ENCODE results near the gene LRRC10B.
"Not testable (repeated sequence)": the region's sequence is repeated elsewhere in the genome, so short reads cannot be mapped to it uniquely, and the experiment has no call there.

LRRC10B gene

DNA sequence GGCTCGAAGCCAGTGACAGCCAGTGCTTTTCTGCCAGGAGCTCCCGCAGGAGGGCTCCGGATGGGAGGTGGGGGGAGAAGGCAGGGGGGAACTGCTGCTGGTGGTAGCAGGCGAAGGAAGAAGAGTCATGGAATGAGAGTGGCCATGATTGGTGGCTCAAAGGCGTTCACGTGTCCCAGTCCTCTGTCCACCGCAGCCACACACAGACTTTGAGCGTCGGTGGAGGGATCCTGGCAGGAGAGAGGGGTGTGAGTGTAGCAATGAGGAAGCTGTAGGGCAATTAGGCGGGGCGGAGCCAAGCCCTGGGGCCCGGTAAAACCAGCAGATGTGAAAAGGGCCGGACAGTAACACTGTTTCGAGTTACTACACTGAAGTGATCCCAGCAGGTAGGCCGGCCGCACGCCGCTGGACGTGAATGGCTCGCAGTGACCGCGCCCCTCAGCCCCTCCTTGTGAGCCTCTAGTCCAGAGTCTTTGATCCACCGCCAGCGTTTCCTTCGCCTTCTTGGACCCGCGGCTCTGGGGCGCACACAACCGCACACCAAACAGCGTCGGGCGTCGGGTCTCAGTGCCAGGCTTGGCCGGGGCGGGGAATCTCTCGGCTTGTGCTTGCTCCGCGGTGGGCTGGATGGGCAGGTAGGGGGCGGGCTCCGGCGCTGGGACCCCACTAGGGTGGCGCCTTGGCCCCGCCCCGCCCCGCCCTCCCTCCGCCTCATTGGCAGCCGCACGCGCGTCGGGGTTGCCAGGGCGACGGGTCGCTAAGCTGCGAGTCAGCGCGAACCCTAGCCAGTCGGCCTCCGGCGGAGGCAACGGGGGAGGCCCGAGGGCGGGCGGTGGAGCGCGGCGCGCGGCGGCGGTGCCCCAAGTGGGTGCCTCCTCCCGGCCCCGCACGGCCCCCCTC lies at the start of gene LRRC10B:
TSS of gene LRRC10B (plus strand) at position 788 of the 900 bp plus-strand sequence. CDS start 250 bp downstream, outside the sequence.
- DNase-seq (ENCODE audit: low read depth), result peak; percentile 19

DNA sequence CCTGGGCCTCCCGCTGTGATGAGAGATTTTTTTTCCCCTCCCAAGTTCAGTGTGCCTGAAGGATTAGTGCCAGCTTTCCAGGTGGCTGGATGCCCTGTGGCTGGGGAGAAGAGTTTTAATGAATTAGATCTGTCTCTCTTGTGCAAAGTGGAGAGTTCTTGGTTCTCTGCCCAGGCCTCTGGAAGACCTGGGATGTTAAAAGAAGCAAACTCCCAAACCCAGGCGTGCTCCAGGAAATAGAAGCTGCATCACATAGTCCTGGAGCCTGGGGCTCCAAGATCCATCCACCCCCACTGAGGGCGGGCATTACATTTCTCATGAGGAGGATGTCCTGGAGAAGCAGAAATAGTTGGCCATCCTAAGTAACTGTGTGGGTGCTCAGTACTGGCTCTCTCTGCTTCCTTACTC lies 48.1 kb upstream of the LRRC10B start:
- peak; percentile 45 for DNase-seq (ENCODE audit: low read depth)

DNA sequence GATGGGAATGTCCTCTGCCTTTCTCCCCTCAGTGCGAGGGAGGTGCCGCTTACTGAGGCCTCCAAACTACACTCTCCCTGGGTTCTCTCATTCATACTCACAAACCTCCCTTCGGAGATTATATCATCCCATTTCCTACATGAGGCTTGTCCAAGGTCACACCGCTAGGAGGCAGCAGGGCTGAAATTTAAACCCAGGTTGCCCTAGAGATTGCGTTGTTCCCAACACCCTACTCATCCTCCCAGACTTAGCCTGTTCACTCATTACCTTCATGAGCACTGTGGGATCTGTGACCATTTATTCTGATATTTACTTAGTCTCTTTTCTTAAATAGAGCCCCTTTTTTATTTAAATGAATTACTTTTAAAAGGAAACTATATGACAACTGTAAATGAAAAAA lies 47.6 kb upstream of the LRRC10B start:
- DNase-seq (ENCODE audit: low read depth), result no peak

DNA sequence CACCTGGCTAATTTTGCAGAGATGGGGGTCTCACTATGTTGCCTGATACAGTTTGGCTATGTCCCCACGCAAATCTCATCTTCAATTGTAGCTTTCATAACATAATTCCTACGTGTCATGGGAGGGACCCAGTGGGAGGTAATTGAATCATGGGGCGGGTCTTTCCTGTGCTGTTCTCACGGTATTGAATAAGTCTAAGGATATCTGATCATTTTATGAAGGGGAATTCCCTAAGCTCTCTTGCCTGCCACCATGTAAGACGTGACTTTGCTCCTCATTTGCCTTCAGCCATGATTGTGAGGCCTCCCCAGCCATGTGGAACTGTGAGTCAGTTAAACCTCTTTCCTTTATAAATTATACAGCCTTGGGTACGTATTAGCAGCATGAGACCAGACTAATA lies 40.9 kb upstream of the LRRC10B start:
- DNase-seq (ENCODE audit: low read depth), result not testable (repeated sequence)

DNA sequence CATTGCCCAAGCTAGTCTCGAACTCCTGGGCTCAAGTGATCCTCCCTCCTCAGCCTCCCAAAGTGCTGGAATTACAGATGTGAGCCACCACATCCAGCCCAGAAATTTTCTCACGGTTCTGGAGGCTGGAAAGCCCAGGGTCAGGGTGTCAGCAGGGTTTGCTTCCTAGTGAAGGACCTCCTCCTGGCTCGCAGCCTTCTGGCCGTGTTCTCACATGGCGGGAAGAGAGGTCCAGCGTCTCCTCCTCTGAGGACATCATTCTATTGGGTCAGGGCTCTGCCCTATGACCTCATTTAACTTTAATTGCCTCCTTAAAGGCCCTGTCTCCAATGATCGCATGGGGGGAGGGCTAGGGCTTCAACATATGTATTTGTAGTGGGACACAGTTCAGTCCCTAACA lies 40.5 kb upstream of the LRRC10B start:
- no peak for DNase-seq (ENCODE audit: low read depth)

DNA sequence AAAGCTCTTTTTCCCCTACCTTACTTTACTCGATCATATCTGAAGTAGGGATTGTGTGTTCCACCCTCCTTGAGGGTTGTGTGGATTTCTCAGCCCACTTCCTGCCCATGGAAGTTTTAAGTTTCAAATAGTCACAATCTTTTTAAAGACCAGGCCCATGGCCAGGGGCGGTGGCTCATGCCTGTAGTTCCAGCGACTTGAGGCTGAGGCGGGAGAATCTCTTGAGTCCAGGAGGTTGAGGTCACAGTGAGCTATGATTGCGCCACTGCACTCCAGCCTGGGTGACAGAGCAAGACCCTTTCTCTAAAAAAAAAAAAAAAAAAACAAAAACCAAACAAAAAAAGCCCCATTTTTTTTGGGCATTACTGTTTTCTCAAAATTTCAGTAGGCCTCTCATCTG lies 36.3 kb upstream of the LRRC10B start:
- DNase-seq (ENCODE audit: low read depth), result peak; percentile 29

DNA sequence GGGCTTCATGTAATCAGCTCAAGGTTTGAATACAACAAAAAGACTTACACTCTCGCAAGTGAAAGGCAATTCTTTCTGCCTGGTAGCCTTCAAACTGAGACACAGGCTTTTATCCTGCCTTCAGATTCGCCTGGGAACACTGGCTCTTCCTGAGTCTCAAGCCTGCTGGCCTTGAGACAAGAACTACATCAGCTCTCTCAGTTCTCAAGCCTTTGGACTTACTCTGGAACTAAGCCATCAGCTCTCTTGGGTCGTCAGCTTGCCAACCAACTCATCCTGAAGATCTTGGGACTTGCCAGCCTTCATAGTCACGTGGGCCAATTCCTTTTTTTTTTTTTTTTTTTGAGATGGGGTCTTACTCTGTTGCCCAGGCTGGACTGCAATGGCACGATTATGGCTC lies 35.7 kb upstream of the LRRC10B start:
- no peak for DNase-seq (ENCODE audit: low read depth)

DNA sequence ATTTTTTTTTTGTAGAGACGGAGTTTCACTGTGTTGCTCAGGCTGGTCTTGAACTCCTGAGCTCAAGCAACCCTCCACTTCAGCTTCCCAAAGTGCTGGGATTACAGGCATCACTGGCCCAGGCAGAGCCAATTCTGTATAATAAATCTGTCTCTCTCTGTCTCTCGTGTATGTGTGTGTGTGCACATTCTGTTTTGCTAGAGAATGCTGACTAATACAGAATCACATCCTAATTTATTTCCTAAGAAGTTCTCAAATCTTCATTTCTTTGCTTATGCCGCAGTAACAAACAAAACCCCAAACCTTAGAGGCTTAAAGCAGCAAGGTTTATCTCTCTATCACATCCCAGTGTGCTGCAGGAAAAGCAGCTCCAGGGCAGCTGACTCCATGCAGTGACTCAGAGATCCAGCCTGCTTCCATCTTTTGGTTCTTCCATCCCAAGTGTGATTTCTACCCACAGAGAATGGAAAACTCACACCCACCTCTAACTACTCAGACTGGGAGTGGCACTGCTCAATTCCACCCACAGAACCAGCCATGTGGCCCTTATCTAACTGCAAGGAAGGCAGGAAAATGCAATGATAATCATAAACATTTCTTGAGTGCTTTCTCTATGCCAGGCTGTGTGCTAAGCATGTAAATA lies 35.1 kb upstream of the LRRC10B start:
- DNase-seq (ENCODE audit: low read depth), result no peak

DNA sequence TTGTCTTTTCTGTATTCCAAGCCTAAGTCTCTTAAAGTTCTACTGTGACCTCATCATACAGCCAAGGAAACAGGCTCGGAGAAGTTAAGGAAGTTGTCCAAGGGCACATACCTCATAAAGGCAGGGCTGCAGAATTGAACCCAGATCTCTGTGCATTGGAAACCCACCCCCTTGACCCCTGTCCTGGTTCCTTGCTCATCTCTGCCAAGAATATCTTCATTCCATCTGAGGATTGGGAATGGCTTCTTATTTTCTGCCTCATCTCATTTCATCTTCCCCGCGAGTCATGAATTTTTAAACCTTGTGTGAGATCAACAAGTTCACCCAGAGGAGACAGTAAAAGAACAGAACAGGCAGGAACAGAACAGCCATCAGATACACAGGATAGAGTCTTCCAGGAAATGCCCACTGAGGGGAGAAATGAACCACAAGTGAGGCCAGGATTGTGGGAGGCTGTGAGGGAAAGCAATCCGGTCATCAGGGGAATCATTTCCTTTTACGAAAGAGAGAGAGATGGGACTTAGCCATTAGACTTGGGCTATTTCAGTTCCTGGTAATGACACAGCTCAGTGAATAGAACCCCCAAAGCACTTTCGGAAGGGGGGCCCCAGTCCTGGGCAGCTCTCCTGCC lies 34.4 kb upstream of the LRRC10B start:
- DNase-seq (ENCODE audit: low read depth), result no peak

DNA sequence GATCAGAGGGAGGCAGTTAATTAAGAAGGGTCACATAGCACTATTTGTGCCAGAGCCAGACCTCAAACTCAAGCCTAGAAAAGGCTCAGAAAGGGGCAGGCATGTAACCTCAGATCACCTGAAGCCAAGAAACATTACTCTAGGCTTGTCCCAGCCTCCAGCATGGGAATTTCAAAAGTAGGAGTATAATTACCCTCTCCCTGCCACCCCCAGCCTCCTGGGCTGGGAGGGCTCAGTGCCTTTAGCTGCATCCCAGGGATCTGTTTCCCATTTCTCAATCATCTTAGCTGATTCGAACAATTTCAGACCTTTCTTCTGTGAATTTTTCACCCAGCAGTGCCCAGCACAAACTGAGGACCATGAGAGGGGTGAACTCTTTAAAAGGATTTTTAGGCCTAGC lies 33.1 kb upstream of the LRRC10B start:
- DNase-seq (ENCODE audit: low read depth), result no peak

DNA sequence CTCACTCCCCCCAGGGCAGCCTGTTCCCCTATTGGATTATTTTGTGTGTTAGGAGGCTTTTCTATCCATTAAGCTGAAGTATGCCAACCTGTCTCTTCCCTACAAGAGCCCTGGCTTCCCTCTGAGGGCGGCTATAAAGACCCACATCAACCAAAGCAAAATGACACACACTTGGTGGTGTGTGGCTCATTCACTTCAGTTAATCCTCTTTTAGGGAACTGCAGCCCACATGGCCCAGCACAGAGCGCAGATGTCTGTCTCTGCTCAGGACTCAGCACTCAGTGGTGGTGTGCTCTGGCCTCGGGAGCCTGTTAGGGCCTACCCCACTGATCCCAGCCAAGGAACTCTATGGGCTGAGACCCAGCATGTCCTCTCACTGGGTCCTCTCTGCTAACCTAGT lies 32.2 kb upstream of the LRRC10B start:
- no peak for DNase-seq (ENCODE audit: low read depth)

DNA sequence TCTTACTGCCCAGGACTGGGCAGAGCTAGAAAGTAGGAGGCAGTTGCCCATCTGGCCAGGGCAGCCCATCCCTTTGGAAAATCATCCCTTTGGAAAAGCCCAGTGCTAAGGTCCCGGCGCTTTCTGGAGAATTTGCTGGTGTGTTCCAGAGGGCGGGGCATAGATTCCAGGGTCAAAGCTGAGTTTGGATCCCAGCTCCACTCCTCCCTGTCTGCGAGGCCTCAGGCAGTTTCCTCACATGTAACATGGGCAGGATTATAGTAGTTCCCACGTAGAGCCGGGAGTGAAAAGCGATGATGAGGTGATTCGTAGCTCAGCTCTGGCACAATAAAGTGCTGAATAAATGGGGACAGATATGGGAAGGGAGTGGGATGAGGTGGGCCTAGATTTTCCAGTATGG lies 31.4 kb upstream of the LRRC10B start:
- DNase-seq (ENCODE audit: low read depth), result peak; percentile 39

DNA sequence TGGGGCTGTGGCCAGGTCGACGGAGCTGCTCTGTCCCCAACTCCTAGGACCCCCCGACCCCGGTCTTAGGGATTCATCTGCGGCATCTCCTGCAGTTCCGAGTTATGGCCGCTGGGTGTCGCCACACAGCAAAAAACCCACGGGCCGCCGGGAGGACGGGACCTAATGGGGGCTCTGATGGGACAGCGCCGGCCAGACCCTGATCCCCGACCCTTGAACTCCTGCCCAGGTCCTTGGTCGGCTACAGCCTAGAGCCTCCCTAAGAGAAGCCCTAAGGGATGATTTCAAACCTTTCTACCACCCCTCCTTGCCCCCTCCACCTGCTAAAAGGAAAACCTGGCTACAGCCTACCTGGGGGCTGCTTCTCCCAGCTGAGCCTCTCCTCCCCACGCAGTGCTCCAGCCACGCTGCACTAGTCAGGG lies 30.8 kb upstream of the LRRC10B start:
- peak; percentile 43 for DNase-seq (ENCODE audit: low read depth)

DNA sequence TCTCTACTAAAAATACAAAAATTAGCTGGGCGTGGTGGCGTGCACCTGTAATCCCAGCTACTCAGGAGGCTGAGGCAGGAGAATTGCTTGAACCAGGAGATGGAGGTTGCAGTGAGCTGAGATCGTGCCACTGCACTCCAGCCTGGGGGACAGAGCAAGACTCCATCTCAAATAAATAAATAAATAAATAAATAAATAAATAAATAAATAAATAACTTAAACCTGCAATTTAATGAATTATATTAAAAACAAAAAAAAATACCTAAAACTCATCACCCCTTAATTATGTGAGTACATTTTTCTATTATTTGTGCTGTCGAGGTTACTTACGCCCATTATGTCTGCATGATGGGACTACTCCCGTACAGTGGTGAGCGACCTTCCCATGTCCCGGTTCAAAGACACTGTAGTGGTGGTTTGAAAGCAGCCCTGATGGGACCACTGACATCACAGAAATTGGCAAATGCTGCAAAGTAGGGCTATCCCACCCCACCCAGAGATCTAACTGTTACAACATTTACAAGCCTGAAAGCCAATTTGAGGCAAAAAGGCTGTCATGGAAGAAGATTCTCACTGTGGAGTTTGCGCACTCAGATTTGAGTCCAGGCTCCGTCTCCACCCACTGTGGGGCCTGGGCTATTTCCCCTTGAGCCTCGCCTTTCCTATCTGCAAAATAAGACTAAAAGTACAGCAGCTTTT lies 29.0 kb upstream of the LRRC10B start:
- DNase-seq (ENCODE audit: low read depth), result not testable (repeated sequence)

DNA sequence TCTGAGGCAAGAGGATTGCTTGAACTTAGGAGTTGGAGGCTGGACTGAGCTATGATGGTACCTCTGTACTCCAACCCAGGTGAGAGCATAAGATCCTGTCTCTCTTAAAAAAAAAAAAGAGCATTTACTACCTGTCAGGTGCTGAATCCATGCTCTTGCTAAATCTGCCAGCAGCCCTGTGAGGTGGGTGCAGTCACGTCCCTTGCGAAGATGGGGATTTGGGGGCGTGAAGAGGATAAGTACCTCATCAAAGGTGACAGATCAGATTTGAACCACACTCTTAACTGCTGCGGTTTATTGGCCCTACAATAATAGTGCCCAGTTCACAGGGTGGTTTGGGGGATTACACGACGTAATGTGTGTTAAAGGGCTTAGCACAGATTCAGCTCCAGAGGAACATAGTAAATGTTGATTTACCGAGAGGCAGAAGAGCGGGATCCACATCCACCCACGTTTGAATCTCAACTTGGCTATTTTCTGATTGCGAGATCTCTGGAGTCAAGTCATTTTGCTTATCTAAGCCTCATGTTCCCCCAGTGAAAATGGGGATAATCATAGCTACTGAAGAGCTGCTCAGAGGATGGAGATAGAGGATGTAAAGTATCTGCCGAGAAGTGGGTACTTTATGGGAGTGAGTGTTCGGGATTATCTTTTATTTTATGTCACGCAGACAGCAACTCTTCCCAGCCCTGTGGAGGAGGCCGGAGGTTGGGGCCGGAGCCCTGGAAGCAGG lies 28.1 kb upstream of the LRRC10B start:
- no peak for DNase-seq (ENCODE audit: low read depth)

DNA sequence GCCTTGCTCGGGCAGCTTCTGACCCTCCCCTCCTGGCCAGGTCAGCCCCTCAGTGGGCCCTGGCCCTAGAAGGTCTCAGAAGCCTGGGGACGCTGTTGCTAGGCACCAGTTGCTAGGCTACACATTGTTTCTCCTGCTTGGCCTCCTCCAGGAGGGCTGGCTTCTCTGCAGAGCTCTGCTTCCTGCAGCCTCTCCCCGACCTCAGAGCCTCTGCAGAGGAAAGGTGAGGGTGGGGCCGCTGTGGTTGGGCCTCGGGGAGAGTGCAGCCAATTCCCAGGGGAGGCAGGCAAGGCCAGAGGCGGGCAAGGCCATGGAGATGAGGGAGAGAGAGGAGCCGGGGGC lies 27.6 kb upstream of the LRRC10B start:
- DNase-seq (ENCODE audit: low read depth), result peak; percentile 20

DNA sequence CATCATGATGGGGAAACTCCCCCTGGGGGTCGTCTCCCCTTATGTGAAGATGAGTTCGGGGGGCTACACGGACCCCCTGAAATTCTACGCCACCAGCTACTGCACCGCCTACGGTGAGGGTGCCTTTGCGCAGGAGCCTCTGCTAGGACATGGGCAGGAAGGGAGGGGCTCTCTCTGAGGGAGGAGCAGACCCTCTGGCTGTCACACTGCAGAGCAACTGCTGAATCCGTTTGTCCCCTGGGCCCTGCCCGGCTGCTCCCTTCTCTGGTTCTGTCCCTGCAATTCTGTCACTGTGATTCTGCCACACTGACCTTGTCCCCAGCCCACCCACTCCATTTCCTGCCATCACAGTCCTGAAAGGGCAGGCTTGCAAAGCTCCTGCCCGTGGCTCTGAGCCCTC lies 26.7 kb upstream of the LRRC10B start:
- no peak for DNase-seq (ENCODE audit: low read depth)

DNA sequence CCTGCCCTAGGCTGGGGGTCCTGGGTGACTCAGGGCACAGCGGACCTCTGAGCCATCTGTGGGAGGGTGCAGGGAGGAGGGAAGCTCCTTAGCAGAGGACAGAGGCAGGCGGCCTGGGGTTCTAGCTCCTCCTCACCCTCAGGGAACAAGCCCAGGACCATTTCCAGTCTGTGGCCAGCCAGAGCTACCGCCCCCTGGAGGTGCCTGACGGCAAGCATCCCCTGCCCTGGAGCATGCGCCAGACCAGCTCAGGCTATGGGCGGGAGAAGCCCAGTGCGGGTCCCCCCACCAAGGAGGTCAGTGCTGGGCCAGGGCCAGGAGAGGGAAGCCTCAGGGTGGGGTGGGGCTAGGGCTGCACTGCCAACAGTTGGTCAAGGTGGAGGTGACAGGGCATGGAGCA lies 26.0 kb upstream of the LRRC10B start:
- no peak for DNase-seq (ENCODE audit: low read depth)

DNA sequence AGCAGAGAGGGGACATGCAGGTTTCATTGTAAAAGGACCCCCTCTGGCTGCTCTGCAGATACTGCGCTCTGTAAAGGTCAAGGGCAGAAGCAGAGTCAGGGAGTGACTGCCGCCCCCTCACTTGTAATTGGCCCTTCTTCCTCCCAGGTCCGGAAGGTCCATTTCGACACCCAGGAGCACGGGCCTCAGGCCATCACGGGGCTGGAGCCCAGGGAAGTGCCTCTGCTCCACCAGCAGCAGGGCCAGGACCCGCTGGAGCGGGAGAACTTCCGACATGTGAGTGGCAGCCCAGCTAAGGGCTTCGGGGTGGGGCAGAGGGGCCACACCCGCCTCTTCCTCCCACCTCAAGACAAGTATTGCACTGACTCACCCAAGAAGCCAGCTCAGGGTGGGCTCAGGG lies 24.0 kb upstream of the LRRC10B start:
- no peak for DNase-seq (ENCODE audit: low read depth)

DNA sequence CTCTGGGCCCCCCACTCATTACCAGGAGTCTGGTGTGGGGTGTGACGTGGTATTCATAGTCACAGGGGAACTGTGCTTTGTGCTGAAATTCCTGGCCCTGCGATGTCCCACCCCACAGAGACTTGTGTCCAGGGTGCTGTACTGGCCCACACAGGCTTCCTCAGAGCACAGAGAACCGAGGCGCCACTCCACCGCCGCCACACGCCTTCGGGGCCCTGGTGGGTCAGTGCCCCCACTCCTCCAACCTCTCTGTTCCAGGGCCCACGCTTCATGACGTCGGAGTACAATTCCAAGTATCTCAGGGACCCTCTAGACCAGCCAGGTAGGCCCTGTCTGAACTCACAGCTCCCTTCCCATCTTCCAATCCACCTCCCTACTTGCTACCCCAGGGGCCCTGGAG lies 23.5 kb upstream of the LRRC10B start:
- no peak for DNase-seq (ENCODE audit: low read depth)

DNA sequence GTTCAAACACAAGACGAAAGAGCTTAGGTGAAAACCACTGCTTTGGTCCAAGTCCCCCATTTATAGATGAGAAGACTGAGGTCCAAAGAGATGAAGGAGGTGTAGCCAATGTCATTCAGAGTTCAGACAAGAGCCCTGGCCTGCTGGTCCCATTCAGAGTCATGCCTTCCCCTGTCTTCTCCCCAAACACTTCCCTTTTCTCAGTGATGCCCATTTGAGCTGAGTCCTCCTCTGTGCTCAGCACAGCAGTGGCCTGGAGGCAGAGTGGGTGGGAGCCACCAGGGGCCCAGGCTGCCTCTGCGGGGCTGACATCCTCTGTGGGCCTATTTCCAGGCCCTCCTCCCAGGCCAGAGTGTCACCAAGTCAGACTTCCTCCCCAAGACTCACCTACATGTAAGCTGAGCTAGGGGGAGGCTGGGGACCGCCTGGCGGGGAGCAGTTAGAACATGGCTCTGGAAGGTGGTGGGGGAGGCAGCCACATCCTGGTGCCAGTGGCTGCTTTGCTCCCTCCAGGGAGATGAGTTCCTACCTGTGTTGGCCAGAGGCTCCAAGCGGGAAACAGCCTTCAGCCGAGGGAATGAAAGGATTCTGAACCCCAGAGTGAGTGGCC lies 22.4 kb upstream of the LRRC10B start:
- no peak for DNase-seq (ENCODE audit: low read depth)
